Activated CD8-positive, alpha-beta memory T cell treated with anti-CD3 and anti-CD28 coated beads for 48 hours (primary cell): Measurements from ENCODE around the gene HPSE2.
"Not testable (repeated sequence)": the region's sequence is repeated elsewhere in the genome, so short reads cannot be mapped to it uniquely, and the experiment has no call there.

ENCODE experiments used
- DNase-seq, 3 experiments: peaks; one replicate each; pipeline ENCODE4 v3.0.0-alpha.2; 2020; ENCODE audit warnings: low read depth in 2 of 3, low spot score in 2 of 3

HPSE2 gene

DNA sequence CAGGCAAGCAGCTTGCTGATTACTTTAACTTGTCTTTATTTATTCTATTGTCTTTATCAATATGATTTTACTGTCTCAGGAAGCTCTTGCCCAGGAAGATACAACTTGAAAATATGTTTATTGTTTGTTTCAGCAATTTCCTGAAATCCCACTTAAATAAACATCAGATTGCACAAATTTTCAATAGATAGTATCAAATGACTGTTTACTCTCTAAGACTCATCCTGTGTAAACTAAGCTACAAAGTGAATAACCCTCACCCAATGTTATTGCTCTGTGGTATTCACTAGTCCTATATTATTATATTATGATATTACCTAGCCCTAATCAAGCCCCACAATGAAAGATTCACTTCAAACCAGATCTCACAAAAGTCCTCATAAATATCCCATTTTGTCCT, 658.5 kb downstream of the HPSE2 start:
- DNase-seq, result no peak

DNA sequence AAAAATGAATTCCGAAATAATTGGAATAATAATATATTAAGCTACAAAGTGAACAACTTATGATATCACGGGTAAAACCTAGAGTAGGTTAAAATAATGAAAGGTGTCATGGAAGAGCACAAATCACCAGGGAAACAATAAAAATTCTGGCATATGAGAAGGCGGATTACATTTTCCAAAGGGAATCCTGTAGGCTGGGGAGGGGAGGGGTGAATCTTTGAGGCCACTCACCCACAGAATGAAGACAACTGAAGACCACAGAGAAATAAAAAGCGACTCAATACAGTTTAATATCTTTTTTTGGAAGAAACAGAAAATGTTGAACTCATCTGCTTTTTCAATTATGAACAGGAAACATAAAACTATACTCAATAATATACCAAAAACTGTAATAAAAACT, 659.6 kb downstream of the HPSE2 start:
- no peak for DNase-seq

DNA sequence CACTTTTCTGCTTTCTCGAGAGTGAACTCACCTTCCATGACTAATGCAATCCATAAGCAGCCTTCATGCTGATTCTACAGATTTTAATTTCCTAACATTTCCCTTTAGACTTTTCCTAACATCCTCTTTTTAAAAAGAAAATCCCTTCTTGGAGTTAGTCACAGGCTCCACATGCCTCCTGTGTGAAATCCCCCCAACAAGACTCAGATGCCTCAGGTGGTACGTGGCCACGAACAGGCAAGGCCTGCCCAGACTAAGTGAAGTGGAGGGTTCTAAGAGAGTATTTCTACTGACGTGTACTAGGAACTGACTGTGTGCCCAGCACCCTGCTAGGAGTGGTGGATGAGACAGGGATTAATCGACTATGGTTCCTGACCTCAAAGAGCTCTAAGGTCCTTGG, 663.1 kb downstream of the HPSE2 start:
- no peak for DNase-seq

DNA sequence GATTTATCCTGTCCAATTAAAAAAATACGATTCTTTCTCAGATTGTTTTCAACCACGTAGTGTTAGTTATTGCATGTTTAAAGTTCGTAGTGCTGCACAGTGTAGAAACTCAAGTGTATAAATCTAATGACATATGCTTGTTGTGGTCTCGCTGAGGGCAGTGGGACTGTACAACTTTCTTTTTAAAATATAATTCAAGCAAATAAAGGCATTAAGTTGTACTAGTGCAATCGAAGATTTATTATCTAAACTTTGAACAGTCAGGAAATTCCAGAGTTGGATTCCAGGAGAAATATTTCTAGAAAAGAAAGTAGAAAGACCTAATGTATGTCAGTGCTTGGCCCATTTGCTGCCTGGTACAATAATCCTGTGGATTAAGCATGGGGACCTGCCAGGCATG, 664.8 kb downstream of the HPSE2 start:
- no peak for DNase-seq

DNA sequence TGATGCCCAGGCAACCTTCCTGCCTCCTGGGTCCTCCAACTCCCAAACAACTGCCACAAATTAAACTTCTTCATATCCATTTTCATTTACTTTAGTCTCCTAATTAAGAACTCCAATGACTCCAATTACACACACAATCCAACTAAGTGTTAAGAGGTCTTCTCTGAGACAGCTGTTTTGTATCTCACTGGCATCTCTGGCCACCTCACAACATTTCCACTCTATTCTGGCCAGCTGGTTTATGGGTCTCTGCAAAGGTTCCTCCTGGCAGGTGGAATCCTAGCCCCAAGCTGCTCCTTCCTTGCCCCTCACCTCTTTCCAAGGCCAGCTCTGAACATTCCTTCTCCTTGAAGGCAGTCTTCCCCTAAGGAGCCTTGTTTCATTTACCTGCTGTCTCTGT, 665.8 kb downstream of the HPSE2 start:
- no peak for DNase-seq

DNA sequence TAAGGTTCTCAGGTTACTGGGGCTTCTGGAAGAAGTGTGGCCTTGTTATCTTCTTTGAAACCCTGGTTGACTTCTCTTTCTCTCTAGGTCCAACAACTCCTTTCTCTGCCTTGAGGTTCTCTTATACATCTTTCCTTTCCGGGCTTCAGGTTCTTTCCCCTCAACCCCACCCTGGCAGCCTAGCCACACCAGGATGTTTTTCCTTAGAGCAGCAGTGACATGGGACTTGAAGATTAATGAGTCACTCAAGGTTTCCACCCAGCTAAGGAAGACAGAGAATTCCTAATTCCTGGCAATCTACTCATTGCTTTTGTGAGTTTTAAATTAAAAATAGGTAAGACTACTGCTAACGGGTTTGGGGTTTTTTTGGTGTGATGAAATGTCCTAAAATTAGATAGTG, 667.1 kb downstream of the HPSE2 start:
- no peak for DNase-seq

DNA sequence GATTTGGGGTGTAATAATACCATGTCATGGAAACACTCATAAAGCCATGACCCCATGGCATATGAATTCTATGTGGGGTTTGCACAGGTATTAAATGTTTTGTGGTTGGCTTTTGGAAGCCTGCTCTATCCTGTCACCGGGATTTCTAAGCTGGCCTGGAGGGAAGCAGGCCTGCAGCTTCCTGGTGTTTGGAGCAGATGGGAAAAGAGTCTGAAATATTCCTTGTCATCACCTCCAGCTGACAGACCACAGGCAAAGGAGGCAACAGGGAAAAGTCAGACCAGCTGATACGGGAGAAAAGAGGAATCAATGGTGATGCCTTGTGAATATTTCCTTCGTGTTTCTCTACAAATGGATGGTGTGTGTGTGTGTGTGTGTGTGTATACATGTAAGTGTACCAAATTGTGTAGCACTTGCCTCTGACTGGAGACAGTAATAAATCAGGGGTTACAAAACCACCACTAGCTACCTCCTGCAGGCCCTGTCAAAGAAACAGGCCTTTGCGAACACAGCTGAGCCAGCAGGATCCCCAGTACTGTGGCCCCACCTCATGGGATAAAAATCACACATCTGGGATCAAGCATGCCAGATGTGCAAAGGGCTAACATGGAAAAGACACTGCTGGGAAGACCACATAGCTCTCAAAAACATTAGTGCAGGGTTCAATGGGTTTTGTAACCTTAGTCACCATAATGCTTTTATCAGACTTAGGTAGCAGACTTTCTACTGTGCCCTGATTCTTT, 668.1 kb downstream of the HPSE2 start:
- no peak for DNase-seq

DNA sequence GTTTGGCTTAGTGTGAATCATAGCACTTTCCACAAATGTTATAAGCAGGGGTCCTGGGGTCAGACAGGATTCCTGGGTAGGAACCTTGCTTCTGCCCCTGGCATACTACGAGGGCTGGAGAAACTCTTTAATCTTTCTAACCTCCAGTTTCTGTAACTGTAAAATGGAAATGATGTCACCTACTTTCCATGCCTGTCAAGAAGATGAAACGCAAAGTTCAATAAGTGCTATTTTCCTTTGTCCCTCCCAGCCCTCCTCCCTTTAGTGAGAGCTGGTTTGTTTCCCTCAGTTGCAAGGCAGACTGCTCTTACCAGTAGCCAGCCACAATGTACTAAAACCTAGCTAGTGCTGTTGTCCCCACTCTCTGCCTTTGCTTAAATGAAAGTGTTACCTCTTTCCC, 671.8 kb downstream of the HPSE2 start:
- DNase-seq, result no peak

DNA sequence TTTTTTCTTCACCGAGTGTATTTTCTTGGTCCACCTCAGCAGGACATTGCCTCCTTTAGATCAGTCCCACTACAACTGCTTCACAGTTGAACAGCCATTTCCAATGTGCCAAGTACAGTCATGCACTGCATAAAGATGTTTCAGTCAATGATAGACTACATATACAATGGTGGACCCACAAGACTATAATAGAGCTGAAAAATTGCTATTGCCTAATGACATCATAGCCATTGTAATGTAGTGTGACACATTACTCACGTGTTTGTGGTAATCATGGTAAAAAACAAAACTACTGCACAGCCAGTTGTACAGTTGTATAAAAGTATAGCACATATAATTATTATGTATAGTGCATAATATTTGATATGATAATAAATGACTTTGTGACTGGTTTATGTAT, 675.1 kb downstream of the HPSE2 start:
- no peak for DNase-seq

DNA sequence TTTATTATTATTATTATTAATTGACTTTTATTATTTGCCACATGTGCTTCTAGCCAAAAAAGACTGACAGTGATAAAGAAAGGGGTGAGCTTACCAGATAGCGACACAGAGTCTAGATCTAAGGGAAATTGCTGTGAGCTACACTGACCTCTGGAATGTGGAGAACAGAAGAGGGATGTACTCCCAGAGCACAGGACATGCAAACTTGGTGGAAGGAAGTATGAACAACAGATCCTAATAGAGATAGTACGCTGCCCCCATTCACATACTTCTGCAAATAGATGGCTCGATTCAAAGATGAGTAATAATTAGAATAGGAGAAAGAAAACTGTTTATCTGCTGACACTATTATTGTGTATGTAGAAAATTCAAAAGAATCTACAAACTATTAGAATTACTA, 679.6 kb downstream of the HPSE2 start:
- DNase-seq, result no peak

DNA sequence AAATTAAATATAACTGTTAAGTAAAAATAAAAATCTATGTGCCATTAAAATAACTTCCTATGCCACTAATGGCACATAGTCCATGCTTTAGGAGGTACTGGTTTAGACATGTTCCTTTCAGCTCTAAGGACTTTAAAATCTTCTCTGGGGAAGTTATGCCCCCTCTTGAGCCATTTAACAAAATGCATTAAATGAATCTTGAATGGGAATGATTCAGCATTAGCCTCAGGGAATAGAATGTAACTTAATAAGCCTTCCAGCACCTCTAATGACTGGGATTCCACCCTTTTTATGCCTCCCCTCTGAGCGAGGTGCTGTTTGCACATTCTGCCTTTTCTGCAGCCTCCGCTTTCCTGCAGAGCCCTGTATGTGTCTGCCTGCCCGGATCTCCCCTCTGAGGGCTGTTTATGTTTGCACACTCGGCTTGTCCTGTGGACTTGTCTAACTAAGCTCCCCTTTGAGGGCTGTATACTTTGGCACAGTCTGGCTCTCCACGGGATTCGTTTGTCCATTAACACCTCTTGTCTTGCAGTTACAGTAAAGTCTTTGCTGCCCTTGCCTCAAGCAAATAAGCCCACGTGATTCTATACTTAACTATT, 680.5 kb downstream of the HPSE2 start:
- DNase-seq, result no peak

DNA sequence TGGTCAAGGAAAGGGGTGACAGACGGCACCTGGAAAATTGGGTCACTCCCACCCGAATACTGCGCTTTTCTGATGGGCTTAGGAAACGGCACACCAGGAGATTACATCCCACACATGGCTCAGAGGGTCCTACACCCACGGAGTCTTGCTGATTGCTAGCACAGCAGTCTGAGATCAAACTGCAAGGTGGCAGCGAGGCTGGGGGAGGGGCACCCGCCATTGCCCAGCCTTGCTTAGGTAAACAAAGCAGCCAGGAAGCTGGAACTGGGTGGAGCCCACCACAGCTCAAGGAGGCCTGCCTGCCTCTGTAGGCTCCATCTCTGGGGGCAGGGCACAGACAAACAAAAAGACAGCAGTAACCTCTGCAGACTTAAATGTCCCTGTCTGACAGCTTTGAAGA, 694.1 kb downstream of the HPSE2 start:
- DNase-seq, result not testable (repeated sequence)

DNA sequence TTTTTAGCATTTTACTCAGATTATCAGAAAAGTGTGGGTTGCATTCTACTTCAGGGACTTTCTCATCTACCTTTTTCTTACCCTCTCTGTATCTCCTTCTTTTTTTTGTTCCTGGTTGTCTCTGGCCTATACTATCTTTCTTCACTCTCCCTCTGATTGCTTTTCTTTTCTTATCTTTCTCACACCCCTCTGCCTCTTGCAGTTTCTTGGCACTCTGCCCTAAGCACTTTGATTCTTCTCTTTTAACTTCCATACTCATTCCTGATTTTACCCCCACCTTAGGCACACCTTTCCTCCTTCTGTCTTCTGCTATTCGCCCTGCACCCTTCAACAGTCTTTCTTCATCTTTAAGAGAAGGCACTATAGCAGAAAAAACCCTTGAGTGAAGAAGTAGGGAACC, 696.1 kb downstream of the HPSE2 start:
- DNase-seq, result no peak

DNA sequence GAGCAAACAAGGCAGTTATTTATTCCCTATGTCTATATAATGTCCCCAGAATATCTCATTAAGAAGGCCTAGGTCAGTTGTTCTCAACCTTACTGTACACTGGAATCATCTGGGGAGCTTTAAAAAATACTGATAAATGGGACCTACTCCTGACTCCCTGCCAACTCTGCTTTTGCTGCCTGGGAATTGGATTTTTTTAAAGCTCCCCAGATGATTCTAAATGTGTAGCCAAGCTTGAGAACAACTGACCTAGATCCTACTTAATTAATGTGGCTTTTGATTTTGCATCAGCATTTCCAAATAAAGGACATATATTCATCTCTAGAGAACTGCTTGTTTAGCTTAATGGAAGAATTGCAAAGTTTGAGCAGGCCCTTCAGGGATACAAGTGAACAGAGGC, 697.2 kb downstream of the HPSE2 start:
- no peak for DNase-seq

DNA sequence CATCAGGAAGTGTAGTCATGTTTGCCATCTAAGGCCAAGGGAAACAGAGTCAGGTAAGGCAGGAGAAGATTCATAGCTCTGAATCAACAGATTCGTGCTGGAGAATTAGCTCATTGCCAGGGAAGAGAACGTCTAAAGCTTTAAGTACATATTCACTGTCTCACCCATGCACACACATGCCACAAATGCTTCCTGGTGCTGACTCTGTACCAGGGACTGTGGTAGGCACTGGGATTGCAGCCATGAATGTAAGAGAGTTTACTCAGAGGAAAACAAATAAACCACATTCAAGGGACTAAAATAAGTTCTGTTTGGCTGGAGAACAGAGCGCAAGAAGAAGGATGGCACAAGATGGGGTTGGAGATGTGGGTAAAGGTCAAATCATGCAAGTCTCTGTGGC, 699.1 kb downstream of the HPSE2 start:
- no peak for DNase-seq

DNA sequence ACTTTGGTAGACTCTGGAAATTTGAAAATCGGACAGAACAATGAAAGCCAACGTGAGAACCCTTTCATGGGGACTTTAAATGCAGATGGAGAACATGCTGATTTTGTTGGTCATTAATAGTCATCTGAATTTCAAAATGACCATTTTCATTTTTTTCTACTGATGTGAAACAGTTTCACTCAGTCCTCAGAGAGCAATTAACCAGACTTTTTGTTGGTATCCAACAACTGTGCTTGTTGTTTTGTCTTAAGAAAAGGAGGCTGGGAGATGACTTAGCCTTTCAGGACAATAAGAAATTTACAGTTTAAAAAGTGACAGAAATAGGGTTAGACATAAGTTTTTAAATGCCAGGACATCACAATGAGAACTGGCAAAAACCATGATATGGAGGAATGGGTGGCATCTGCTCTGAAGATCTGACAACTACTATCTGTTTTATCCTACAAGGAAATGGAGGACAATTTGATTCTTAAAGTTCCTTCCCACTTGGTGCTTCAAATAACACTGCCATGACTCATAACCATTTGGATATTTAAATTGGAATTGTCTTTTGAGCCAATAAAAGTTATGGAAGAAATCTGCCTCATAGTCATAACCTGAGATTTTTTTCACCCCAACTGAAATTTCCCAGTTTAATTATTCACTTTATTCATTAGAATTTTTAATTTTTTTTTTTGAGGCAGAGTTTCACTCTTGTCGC, 701.8 kb downstream of the HPSE2 start:
- no peak for DNase-seq

DNA sequence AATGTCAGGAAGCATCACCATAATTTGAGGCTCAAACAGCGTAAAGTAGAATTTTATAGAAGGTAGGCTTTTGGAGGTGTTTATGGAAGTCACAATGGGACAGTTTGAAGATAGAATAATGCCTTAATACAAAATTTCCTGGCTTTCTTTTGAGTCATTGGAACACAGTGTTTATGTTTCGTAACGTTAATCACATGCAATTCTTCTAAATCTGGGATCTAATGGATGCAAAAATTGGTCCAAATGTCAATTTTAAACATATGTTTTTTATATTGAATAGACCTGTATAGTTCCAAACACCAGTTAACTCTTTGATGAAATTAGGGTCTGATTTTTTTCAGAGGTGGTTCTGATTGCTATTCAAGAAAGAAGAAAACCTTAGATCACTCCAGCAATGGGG, 702.4 kb downstream of the HPSE2 start:
- no peak for DNase-seq

DNA sequence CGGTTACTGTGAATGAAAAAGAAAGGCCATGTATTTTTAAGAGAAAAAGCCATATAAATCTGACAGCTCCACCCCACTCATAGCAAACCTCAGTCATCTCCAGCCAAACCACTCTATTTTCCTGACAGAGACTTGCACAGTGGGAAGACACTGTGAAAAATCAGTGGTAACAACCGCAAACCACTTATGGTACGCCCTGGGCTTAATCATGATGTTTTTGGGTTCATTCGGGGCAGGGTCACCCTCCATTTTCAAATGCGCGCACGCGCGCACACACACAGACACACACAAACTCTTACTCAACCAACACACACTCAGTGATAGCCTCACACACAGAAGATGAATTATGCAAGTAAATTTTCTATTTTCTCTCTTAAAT, 706.9 kb downstream of the HPSE2 start:
- DNase-seq, result no peak

DNA sequence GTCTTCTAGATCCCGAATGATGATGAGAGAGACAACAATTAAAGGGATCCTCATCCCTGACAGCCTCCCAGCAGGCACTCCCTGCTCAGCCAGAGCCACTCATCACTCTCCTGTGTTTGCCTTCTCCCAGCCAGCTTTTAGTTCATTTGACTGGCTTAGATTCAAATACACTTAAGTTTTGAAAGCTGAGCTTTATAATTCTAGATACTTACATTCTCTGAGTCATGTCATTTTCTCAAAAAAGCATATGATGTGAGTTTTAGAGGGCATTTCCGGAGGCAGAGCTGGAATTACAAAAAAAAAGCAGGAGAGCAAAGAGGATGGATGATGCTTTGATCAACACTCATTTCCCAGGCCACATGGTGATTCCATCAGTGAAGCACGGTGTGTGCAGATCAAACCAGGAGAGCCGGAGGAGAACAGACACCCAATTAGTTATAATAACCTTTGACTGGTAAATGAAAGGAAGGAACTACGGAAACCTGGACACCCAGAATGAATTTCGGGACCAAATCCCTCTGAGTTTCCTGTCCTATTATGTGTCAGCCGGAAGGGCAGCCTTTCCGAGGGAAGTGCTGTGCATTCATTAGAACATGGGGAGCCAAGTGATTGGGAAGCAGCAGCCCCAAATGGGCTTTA, 707.4 kb downstream of the HPSE2 start:
- no peak for DNase-seq

DNA sequence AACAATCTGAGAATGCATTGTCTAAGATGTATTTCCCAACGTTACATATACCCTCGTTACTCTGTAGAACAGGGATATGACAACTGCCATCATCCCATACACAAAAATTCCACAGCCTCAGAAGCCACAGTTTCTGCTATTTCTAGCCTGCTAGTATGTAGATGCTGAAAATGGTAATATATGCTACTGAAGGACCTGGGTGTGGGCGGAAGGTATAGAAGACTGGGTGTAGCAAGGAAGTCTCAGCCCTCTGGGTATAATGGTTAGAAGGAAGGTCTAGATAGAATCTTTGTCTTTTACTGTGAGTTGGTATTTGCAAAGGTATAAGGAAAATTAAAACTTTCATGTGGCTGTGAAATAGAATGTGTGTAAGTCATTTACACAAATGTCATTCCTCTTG, 709.7 kb downstream of the HPSE2 start:
- no peak for DNase-seq

DNA sequence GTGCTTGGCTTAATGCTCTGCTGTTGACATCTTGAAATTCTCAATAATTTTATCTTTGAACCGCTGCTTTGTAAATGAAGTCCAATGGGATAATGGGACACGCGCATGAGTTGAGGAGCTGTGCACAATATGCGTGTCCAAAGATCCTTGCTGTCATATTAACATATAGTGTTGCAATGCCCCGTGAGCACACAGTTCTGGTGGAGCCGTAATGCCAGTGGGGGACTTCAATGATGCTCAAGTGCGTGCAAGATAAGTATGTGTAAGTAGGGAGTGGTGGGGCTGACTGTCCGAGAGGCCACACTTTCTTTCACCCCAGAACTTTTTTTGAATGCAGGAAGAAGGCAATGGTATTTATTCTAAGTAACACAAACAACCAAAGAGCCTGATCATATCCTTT, 711.5 kb downstream of the HPSE2 start:
- DNase-seq, result no peak

DNA sequence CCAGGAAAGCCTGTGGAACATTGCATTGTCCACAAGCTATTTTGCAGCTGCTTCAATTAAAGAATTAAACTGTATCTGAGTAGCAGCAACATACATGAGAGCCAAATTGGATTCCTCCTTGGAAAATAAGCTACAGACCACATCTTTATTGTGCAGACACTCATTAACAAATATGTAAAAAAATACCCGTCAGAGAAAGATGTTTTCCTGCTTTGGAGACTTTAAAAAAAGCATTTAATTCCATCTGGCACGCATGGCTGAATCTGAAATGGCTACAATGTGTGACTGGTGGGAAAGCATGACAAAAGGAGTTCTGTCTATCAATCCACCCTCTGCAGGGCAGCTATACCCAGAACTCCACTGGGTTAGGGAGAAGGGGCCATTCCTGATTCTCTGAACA, 715.8 kb downstream of the HPSE2 start:
- no peak for DNase-seq
